LNCaP clone FGC (cell line): ENCODE data around the gene ROBO4.

Experiments used
- DNase-seq: peaks from one replicate; pipeline ENCODE4 v3.0.0-alpha.2; 2011; ENCODE audit warnings: low read depth
- H3K4me3 ChIP-seq: 2 replicates; pipeline ENCODE4 v1.5.1; 2011; ENCODE audit warnings: mild to moderate bottlenecking, low read depth, low read length, control low read depth
- CTCF ChIP-seq: IDR thresholded peaks from 2 replicates; pipeline ENCODE4 v1.5.1; 2012; ENCODE audit warnings: mild to moderate bottlenecking; ENCODE audit not compliant: control insufficient read depth, insufficient read depth; ENCODE audit errors: extremely low read depth

ROBO4 gene

GRCh38 chr11:124920356-124920755 is 22.7 kb upstream of the ROBO4 start:
- H3K4me3 ChIP-seq, result no peak overlapping the region
- DNase-seq, result no peak
- no peak for TF ChIP-seq CTCF

GRCh38 chr11:124919898-124920297 is 22.2 kb upstream of the ROBO4 start:
- no peak for TF ChIP-seq CTCF
- no peak overlapping the region for H3K4me3 ChIP-seq
- DNase-seq, result no peak

- H3K4me3 ChIP-seq, result no peak within 1 kb of the TSS
- TF ChIP-seq CTCF, result no peak
- DNase-seq, result peak; percentile 56
Measured at GRCh38 chr11:124918950-124919349, 21.3 kb upstream of the ROBO4 start, which contains the start of gene HEPN1. HEPN1 (plus strand) TSS chr11:124919250.

- TF ChIP-seq CTCF, result no peak
- H3K4me3 ChIP-seq, result no peak overlapping the region
- no peak for DNase-seq
Measured at GRCh38 chr11:124917115-124917637, 19.5 kb upstream of the ROBO4 start.

GRCh38 chr11:124916370-124916710 is 18.7 kb upstream of the ROBO4 start:
- no peak for TF ChIP-seq CTCF
- DNase-seq, result no peak
- no peak overlapping the region for H3K4me3 ChIP-seq

GRCh38 chr11:124915541-124916369 is 18.1 kb upstream of the ROBO4 start:
- H3K4me3 ChIP-seq, result no peak overlapping the region
- DNase-seq, result no peak
- TF ChIP-seq CTCF, result no peak
